ENCODE results near the gene SCUBE3.

Gene SCUBE3

DNA sequence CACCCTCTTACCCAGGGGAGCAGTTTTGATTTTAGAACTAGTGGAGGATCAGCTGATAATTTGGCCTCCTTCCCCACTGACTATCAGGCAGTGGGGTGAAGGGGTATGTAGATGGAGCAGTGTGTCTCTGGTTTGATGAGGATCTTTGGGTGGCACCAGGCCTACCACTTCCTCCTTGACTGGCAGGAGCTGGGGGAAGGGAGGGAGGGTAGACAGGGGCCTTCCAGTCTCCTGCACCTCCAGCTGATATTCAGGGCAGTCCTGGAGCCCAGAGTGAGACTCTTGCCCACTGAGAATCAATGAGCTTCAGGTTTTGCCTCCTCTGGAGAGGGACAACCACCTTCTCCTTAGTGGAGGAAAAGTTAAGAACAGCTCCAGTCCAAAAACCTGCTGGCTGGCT, 87.1 kb downstream of the SCUBE3 start:
- no peak for DNase-seq (ENCODE audit: low read depth, low spot score)

Measured in iPS DF 19.7 (cell line).